ENCODE data around the gene MRPS34.

DNA sequence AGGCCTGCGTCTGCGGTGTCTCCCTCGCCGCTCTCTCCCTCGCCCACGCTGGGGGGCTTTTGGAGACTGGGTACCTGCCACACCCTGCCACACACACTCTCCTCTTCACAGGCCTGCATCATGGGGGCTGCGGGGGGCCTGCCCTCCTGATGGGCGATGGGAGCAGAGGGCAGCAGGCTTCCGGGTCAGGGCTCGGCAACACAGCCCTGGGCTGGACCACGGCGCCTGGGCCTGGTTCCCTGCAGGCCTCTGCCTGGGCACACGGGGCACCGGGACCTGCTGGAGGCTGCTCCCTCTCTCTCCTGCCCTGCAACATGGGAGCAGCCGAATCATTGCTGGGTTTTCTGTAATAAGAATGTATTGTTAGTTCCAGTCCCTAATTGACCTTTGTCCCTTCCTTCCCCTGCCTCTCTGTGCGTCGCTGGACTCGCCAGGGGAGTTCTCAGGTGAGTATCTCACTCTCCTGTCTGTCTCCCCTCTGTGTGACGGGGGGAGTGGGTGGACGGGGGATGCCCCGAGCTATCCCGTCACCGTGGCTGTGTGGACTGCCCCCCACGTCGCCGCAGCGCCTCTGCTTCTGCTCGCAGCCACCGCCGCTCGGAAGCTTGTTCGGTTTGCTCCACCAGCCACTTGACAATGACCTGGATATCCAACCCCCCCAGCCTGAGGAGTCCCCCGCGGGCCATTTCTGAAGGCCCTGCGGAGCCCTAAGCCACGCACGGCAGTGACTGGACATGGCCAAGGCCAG is 15.0 kb downstream of the MRPS34 start:
- TF ChIP-seq CTCF (IDR thresholded peaks at IDR 0.05; ENCODE audit: poor library complexity) (no peak), EZH2 (IDR thresholded peaks at IDR 0.05; ENCODE audit: borderline replicate concordance) (no peak), EZH2phosphoT487 (IDR thresholded peaks at IDR 0.05; ENCODE audit: low read depth, severe bottlenecking, unreplicated experiment) (no peak)

Data from hepatocyte (in vitro differentiated cells).